CD14-positive monocyte (primary cell): ENCODE data around the gene AIRE. TPM values are rescaled to one million over a fixed set of nuclear protein-coding genes. Genes with fewer than 3 reads are reported as not detected.

Source experiments
- DNase-seq, 3 donors: peaks; one replicate each; pipeline ENCODE4 v3.0.0-alpha.2; 2011 to 2022
- H2AFZ ChIP-seq: 2 replicates; pipeline ENCODE4 v1.6.0; 2012; ENCODE audit warnings: mild to moderate bottlenecking, low read depth, low read length, inconsistent platforms; ENCODE audit not compliant: insufficient read depth, poor library complexity, severe bottlenecking
- H3K27ac ChIP-seq, 2 donors: 1 replicate in 1 of 2; 2 replicates in 1 of 2; pipeline ENCODE4 v1.5.1; 2012 to 2013; ENCODE audit warnings: low read length in 2 of 2, control low read depth in 1 of 2, inconsistent platforms in 1 of 2, low read depth in 1 of 2, mild to moderate bottlenecking in 1 of 2
- H3K27me3 ChIP-seq, 2 donors: one replicate each; pipeline versions ENCODE4 v1.6.0 to v1.6.1; 2011 to 2013; ENCODE audit warnings: low read length in 2 of 2; ENCODE audit not compliant: control insufficient read depth in 2 of 2, insufficient read depth in 2 of 2
- H3K36me3 ChIP-seq, 2 donors: replicated peaks in 1 of 2; 1 replicate in 1 of 2; 2 replicates in 1 of 2; pipeline versions ENCODE4 v1.5.1 to v1.6.1; 2012 to 2013; ENCODE audit warnings: low read length in 2 of 2, control low read depth in 1 of 2, inconsistent platforms in 1 of 2, mild to moderate bottlenecking in 1 of 2; ENCODE audit not compliant: insufficient read depth in 2 of 2, control insufficient read depth in 1 of 2
- H3K4me1 ChIP-seq, 2 donors: 1 replicate in 1 of 2; 2 replicates in 1 of 2; pipeline versions ENCODE4 v1.5.1 to v1.6.1; 2012 to 2013; ENCODE audit warnings: low read length in 2 of 2, control low read depth in 1 of 2, inconsistent platforms in 1 of 2, mild to moderate bottlenecking in 1 of 2, moderate library complexity in 1 of 2; ENCODE audit not compliant: insufficient read depth in 2 of 2, control insufficient read depth in 1 of 2
- H3K4me2 ChIP-seq: replicated peaks from 2 replicates; pipeline ENCODE3; 2012; ENCODE audit warnings: low read length, moderate library complexity, mild to moderate bottlenecking; ENCODE audit not compliant: poor library complexity, severe bottlenecking; ENCODE audit errors: extremely low read depth
- H3K4me3 ChIP-seq, 3 experiments: fragments of 200-600 bp in 1 of 3; sonication (generic) in 1 of 3; replicated peaks in 1 of 3; 1 replicate in 2 of 3; 2 replicates in 1 of 3; pipeline ENCODE4 v1.5.1; 2011 to 2013; ENCODE audit warnings: low read length in 3 of 3, mild to moderate bottlenecking in 3 of 3, control low read depth in 2 of 3, low read depth in 2 of 3, inconsistent platforms in 1 of 3, moderate library complexity in 1 of 3
- H3K79me2 ChIP-seq: 2 replicates; pipeline ENCODE4 v1.6.0; 2012; ENCODE audit warnings: mild to moderate bottlenecking, control low read depth, inconsistent platforms, low read length, moderate library complexity; ENCODE audit not compliant: insufficient read depth
- H3K9ac ChIP-seq: 2 replicates; pipeline ENCODE4 v1.6.0; 2017; ENCODE audit warnings: low read length, mild to moderate bottlenecking; ENCODE audit not compliant: insufficient read depth, poor library complexity, severe bottlenecking
- H3K9me3 ChIP-seq, 2 donors: replicated peaks in 1 of 2; 1 replicate in 1 of 2; 2 replicates in 1 of 2; pipeline versions ENCODE4 v1.5.1 to v1.6.1; 2012 to 2013; ENCODE audit warnings: low read length in 2 of 2, control low read depth in 1 of 2; ENCODE audit not compliant: control insufficient read depth in 1 of 2, insufficient read depth in 1 of 2
- H4K20me1 ChIP-seq: 2 replicates; pipeline ENCODE4 v1.6.0; 2012; ENCODE audit warnings: mild to moderate bottlenecking, low read length, control low read depth, moderate library complexity; ENCODE audit not compliant: insufficient read depth
- H3K27ac Mint-ChIP-seq, 7 donors: one replicate each; pipeline ENCODE4 v1.8.0; 2020; ENCODE audit warnings: mild to moderate bottlenecking in 7 of 7, mixed read lengths in 7 of 7, moderate library complexity in 6 of 7, inconsistent platforms in 2 of 7
- H3K27me3 Mint-ChIP-seq, 3 donors: one replicate each; pipeline ENCODE4 v1.8.0; 2021 to 2022; ENCODE audit warnings: low read depth in 3 of 3, mild to moderate bottlenecking in 3 of 3, mixed read lengths in 3 of 3, moderate library complexity in 3 of 3, inconsistent platforms in 1 of 3
- H3K36me3 Mint-ChIP-seq, 2 donors: one replicate each; pipeline ENCODE4 v1.8.0; 2020; ENCODE audit warnings: mixed read lengths in 2 of 2, inconsistent platforms in 1 of 2, mild to moderate bottlenecking in 1 of 2
- H3K4me1 Mint-ChIP-seq: one replicate; pipeline ENCODE4 v1.8.0; 2020; ENCODE audit warnings: mild to moderate bottlenecking, mixed read lengths
- H3K4me3 Mint-ChIP-seq, 2 donors: one replicate each; pipeline ENCODE4 v1.8.0; 2020; ENCODE audit warnings: mild to moderate bottlenecking in 2 of 2, mixed read lengths in 2 of 2, moderate library complexity in 1 of 2
- H3K9me3 Mint-ChIP-seq, 7 donors: one replicate each; pipeline ENCODE4 v1.8.0; 2020 to 2022; ENCODE audit warnings: mixed read lengths in 7 of 7, mild to moderate bottlenecking in 6 of 7, moderate library complexity in 6 of 7, inconsistent platforms in 2 of 7
- WGBS: methylation state at CpG from one replicate; pipeline ENCODE4 v1.1.5; 2013; ENCODE audit warnings: missing lambda C conversion rate; ENCODE audit not compliant: insufficient coverage; 5-methylcytosine and 5-hydroxymethylcytosine counted together
- intact Hi-C, 2 donors: fragments of 100-400 bp; cut with micrococcal nuclease; formaldehyde crosslinking; loops; one replicate each; pipeline versions ENCODE4 v1.15.0 to v1.15.1; 2023
- polyA plus RNA-seq, 3 donors: library from polyadenylated mRNA; depleted of rRNA in 1 of 3; unstranded in 2 of 3; stranded (reverse) in 1 of 3; fragments of 300-500 nt in 2 of 3; fragments of >200 nt in 1 of 3; fragmentation: Illumina TruSeq in 2 of 3; gene quantifications; 1 replicate in 2 of 3; 2 replicates in 1 of 3; pipeline ENCODE4 v1.2.3, GENCODE V29; 2012 to 2021
- TF ChIP-seq, protein P1 (sequence below): fragments of 200-600 bp; IDR thresholded peaks from one replicate; pipeline ENCODE4 v1.8.0; 2022; ENCODE audit warnings: antibody characterized with exemption, mild to moderate bottlenecking

Gene AIRE
- polyA plus RNA-seq, 3 donors: not detected

DNA sequence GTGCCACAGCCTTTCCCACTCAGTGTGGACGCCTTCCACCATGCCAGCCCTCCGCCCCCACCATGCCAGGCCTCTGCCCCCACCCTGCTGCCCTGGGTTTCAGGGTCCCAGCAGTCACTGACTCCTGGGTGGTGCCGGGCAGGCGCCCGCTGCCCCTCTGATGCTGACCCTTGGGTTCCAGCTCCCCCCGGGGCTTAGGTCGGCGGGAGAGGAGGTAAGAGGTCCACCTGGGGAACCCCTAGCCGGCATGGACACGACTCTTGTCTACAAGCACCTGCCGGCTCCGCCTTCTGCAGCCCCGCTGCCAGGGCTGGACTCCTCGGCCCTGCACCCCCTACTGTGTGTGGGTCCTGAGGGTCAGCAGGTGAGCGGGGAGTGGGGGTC lies 7.1 kb downstream of the AIRE start:
- Mint-ChIP-seq H3K4me3 (no peak overlapping the region), H3K27ac (peak overlapping the region in 1 of 7 donors; percentile 46), H3K36me3 (no peaks in the 10 kb centered on the region), H3K4me1 (peaks cover 3% of the 10 kb centered on the region), H3K9me3 (peaks cover 0 to 3% (median 0%) of the 10 kb centered on the region in 7 donors), H3K27me3 (peaks cover 4 to 11% (median 4%) of the 10 kb centered on the region in 3 donors)
- H3K79me2 ChIP-seq: no peaks in the 10 kb centered on the region
- WGBS: 94% methylated on average over 13 of the region's 15 CpGs
- no peak overlapping the region for H2AFZ ChIP-seq
- no peak overlapping the region for H3K27ac ChIP-seq
- peaks cover 0 to 2% of the 10 kb centered on the region in 2 donors for H3K27me3 ChIP-seq
- H3K36me3 ChIP-seq: no peaks in the 10 kb centered on the region
- H3K9me3 ChIP-seq: no peaks in the 10 kb centered on the region
- H4K20me1 ChIP-seq: no peaks in the 10 kb centered on the region
- intact Hi-C loops: no loop called here
- no peak overlapping the region for H3K4me3 ChIP-seq
- DNase-seq: no peak
- TF ChIP-seq, protein P1, sequence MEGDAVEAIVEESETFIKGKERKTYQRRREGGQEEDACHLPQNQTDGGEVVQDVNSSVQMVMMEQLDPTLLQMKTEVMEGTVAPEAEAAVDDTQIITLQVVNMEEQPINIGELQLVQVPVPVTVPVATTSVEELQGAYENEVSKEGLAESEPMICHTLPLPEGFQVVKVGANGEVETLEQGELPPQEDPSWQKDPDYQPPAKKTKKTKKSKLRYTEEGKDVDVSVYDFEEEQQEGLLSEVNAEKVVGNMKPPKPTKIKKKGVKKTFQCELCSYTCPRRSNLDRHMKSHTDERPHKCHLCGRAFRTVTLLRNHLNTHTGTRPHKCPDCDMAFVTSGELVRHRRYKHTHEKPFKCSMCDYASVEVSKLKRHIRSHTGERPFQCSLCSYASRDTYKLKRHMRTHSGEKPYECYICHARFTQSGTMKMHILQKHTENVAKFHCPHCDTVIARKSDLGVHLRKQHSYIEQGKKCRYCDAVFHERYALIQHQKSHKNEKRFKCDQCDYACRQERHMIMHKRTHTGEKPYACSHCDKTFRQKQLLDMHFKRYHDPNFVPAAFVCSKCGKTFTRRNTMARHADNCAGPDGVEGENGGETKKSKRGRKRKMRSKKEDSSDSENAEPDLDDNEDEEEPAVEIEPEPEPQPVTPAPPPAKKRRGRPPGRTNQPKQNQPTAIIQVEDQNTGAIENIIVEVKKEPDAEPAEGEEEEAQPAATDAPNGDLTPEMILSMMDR: no peak
- no peak overlapping the region for H3K4me2 ChIP-seq
- H3K9ac ChIP-seq: no peak overlapping the region
- H3K4me1 ChIP-seq: peaks cover 5 to 6% of the 10 kb centered on the region in 2 donors

GRCh38 chr21:44293551-44294231 lies 8.0 kb downstream of the AIRE start:
- no peak for DNase-seq
- Mint-ChIP-seq H3K27ac (no peak overlapping the region), H3K4me1 (peaks cover 12% of the 10 kb centered on the region), H3K27me3 (peaks cover 4 to 11% (median 4%) of the 10 kb centered on the region in 3 donors), H3K9me3 (peaks cover 0 to 3% (median 0%) of the 10 kb centered on the region in 7 donors), H3K36me3 (no peaks in the 10 kb centered on the region), H3K4me3 (no peak overlapping the region)
- no peaks in the 10 kb centered on the region for H3K9me3 ChIP-seq
- no peak overlapping the region for H2AFZ ChIP-seq
- H4K20me1 ChIP-seq: no peaks in the 10 kb centered on the region
- intact Hi-C loops: no loop called here
- no peak overlapping the region for H3K4me2 ChIP-seq
- H3K4me3 ChIP-seq: no peak overlapping the region
- H3K27me3 ChIP-seq: peaks cover 0 to 2% of the 10 kb centered on the region in 2 donors
- H3K36me3 ChIP-seq: no peaks in the 10 kb centered on the region
- TF ChIP-seq, protein P1: no peak
- H3K4me1 ChIP-seq: peaks cover 12 to 14% of the 10 kb centered on the region in 2 donors
- 93% methylated on average over 31 of the region's 33 CpGs for WGBS
- no peak overlapping the region for H3K9ac ChIP-seq
- no peak overlapping the region for H3K27ac ChIP-seq
- H3K79me2 ChIP-seq: no peaks in the 10 kb centered on the region
